ENCODE measurements around the gene RAP1GAP2. TPM values are rescaled to one million over a fixed set of nuclear protein-coding genes. Genes with fewer than 3 reads are reported as not detected.

Gene RAP1GAP2
- total and polyA plus RNA-seq, 2 of the 8 experiments (the other 6 are each of a cell fraction or from before 2014, with no cell fraction given): 24.0 to 63.8 TPM

- no peak for TF ChIP-seq CHD1 (IDR thresholded peaks at IDR 0.05; ENCODE audit: low read depth, low read length)
- TF ChIP-seq TBP (IDR thresholded peaks at IDR 0.05; ENCODE audit: low read depth, low read length): peak; percentile 67
- TF ChIP-seq HDAC6 (IDR thresholded peaks at IDR 0.05; ENCODE audit: low read depth, low read length): no peak
- no peak for TF ChIP-seq CHD2 (IDR thresholded peaks at IDR 0.05; ENCODE audit: low read length)
These were observed 46.5 kb upstream of the RAP1GAP2 start (continued) for GRCh38 chr17:2749784-2750181.
